IMR-90 (cell line): Measurements from ENCODE around the gene IL12RB1.
"Not testable (repeated sequence)": the region's sequence is repeated elsewhere in the genome, so short reads cannot be mapped to it uniquely, and the experiment has no call there.

ENCODE experiments used
- BHLHE40 ChIP-seq: fragments of 150-350 bp; IDR thresholded peaks from 2 replicates; pipeline ENCODE4 v1.6.1; 2016; ENCODE audit warnings: mild to moderate bottlenecking, low read depth, low read length
- CEBPB ChIP-seq: IDR thresholded peaks from 2 replicates; pipeline ENCODE4 v1.6.1; 2012; ENCODE audit warnings: low read depth, low read length, improper control_type of control experiment
- FOS ChIP-seq: fragments of 150-350 bp; IDR thresholded peaks from 2 replicates; pipeline ENCODE4 v1.6.1; 2016; ENCODE audit warnings: low read depth, low read length
- MXI1 ChIP-seq: IDR thresholded peaks from 2 replicates; pipeline ENCODE4 v1.6.1; 2012; ENCODE audit warnings: low read depth, mild to moderate bottlenecking, low read length, moderate library complexity, borderline replicate concordance
- POLR2A ChIP-seq: IDR thresholded peaks from 2 replicates; pipeline ENCODE4 v1.6.1; 2012; ENCODE audit warnings: mild to moderate bottlenecking, low read depth, low read length
- SMC3 ChIP-seq: fragments of 150-350 bp; IDR thresholded peaks from 2 replicates; pipeline ENCODE4 v1.6.1; 2016; ENCODE audit warnings: low read depth, mild to moderate bottlenecking, antibody characterized with exemption, low read length, moderate library complexity
- TF ChIP-seq, protein P1 (sequence below): conservative IDR thresholded peaks from 2 replicates; pipeline ENCODE4 v1.5.1; 2012; ENCODE audit warnings: mild to moderate bottlenecking, low read depth, low read length, improper control_type of control experiment
- TF ChIP-seq, protein P2 (sequence below): fragments of 150-350 bp; IDR thresholded peaks from 2 replicates; pipeline ENCODE4 v1.6.1; 2017; ENCODE audit warnings: mild to moderate bottlenecking, antibody characterized with exemption, low read length, low read depth

DNA sequence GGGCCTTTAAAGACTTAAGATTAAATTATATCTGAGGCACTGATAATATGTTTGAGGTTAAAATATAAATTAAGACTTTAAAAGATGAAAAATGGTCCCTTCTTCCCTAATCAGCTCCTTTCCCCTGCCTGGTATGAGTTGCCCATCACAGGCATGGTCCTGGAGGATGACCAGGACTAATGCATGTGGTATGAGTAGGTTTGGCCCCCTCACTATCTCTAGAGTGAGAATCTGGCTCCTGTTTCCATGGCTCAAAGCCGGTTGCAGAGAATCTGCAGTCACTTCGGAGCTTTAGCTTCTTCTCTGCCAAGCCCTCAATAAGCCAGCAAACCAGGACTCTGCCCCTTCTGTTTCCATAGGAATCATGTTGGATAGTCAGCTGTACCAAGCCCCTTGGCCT lies 54.6 kb downstream of the IL12RB1 start:
- TF ChIP-seq, protein P1, sequence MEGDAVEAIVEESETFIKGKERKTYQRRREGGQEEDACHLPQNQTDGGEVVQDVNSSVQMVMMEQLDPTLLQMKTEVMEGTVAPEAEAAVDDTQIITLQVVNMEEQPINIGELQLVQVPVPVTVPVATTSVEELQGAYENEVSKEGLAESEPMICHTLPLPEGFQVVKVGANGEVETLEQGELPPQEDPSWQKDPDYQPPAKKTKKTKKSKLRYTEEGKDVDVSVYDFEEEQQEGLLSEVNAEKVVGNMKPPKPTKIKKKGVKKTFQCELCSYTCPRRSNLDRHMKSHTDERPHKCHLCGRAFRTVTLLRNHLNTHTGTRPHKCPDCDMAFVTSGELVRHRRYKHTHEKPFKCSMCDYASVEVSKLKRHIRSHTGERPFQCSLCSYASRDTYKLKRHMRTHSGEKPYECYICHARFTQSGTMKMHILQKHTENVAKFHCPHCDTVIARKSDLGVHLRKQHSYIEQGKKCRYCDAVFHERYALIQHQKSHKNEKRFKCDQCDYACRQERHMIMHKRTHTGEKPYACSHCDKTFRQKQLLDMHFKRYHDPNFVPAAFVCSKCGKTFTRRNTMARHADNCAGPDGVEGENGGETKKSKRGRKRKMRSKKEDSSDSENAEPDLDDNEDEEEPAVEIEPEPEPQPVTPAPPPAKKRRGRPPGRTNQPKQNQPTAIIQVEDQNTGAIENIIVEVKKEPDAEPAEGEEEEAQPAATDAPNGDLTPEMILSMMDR: not testable (repeated sequence)
- TF ChIP-seq CEBPB, POLR2A, SMC3, BHLHE40, FOS, MXI1: not testable (repeated sequence)
- TF ChIP-seq, protein P2, sequence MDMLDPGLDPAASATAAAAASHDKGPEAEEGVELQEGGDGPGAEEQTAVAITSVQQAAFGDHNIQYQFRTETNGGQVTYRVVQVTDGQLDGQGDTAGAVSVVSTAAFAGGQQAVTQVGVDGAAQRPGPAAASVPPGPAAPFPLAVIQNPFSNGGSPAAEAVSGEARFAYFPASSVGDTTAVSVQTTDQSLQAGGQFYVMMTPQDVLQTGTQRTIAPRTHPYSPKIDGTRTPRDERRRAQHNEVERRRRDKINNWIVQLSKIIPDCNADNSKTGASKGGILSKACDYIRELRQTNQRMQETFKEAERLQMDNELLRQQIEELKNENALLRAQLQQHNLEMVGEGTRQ: not testable (repeated sequence)
